Measurements from ENCODE around the gene VPS16.

DNA sequence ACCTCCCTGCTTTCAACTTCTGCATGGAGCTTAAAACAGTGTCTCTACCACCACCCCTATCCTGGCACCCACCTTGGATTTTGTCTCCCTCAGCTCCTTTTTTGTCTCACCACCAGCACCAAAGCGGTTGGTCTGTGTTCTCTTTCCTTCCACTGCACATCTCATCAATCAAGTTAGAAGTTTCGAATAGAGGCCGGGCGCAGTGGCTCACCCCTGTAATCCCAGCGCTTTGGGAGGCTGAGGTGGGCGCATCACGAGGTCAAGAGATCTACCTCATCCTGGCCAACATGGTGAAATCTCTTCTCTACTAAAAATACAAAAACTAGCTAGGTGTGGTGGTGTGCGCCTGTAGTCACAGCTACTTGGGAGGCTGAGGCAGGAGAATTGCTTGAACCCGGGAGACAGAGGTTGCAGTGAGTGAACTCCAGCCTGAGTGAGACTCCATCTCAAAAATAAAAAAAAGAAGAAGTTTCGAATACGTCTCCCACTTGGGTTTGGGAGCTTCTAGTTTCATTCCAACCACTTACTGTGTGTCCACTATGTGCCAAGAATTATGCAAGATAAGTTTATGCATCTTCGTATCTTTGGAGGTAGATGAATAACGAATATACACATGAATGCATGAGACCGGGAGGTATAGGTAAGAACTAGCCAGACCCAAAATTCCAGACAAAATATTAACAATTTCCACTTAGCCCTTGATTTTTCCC lies 6.0 kb upstream of the VPS16 start:
- TF ChIP-seq CTCF (IDR thresholded peaks at IDR 0.05; ENCODE audit: control extremely low read depth in 1 of 3, insufficient read depth in 1 of 3, low read depth in 1 of 3, low read length in 3 of 3) (no peak), TBP (IDR thresholded peaks at IDR 0.05; ENCODE audit: low read depth, low read length) (no peak), POLR2AphosphoS5 (IDR thresholded peaks at IDR 0.05; ENCODE audit: low read depth, low read length) (no peak), EP300 (IDR thresholded peaks at IDR 0.05; ENCODE audit: borderline replicate concordance in 1 of 2, low read depth in 2 of 2, low read length in 2 of 2) (no peak), JUND (IDR thresholded peaks at IDR 0.05; ENCODE audit: low read length) (no peak), ASH2L (IDR thresholded peaks at IDR 0.05; ENCODE audit: low read length) (no peak), KDM5A (IDR thresholded peaks at IDR 0.05; ENCODE audit: low read length) (no peak), POLR2A (IDR thresholded peaks at IDR 0.05; ENCODE audit: control extremely low read depth in 1 of 2, low read depth in 2 of 2, low read length in 2 of 2) (no peak), NRF1 (IDR thresholded peaks at IDR 0.05; ENCODE audit: low read depth, low read length) (no peak)
